ENCODE measurements around the gene ZCCHC4. TPM values are rescaled to one million over a fixed set of nuclear protein-coding genes. Genes with fewer than 3 reads are reported as not detected.

Gene ZCCHC4
- total and polyA plus RNA-seq, 8 donors: 2.2 to 6.6 (median 3.4) TPM

DNA sequence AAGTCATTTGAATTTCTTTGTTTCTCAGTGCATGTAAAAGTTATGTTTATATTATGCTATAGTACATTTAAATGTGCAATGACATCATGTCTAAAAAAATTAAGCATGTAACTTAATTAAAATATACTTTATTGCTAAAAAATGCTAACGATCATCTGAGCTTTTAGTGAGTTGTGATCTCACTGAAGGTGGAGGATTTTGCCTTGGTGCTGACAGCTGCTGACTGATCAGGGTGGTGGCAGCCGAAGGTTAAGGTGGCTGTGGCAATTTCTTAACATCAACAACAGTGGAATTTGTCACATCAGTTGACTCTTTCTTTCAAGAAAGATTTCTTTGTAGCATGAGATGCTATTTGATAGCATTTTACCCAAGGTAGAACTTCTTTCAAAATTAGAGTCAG lies 71.1 kb downstream of the ZCCHC4 start:
- 70 to 95% methylated on average over 2 of the region's 2 CpGs for WGBS, 2 donors

DNA sequence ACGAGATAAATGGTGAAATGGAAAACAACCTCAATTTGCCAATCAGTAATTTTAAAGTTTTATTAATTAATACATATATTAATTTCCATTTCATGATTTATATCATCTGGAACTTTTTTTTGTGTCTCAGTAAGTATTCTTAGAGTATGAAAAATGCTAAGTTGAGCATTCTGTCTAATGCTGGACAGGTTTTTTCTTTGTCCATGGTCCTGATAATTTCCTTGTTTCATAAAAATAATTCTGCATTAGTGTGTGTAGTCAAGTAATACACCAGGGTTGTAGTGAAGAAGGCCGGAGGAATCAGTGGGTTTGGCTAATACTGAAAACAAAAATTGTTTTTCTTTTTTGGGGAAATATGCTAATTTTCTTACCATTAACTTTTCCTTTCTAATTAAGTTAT lies 74.4 kb downstream of the ZCCHC4 start:
- peaks cover 0 to 18% (median 14%) of the 10 kb centered on the region in 3 donors for H3K36me3 ChIP-seq
- H3K4me3 ChIP-seq: no peak overlapping the region
- H3K27ac ChIP-seq: no peak overlapping the region
- H3K27me3 ChIP-seq: no peaks in the 10 kb centered on the region
- H3K4me1 ChIP-seq: no peaks in the 10 kb centered on the region
- intact Hi-C loops (cut with DNase I): no loop called here
- TF ChIP-seq CTCF (IDR thresholded peaks at IDR 0.05): no peak
- H3K9me3 ChIP-seq: no peaks in the 10 kb centered on the region
- FAIRE-seq: no peak
- DNase-seq: no peak
- ATAC-seq: no peak
- WGBS, 2 donors: 90 to 96% methylated on average over 2 of the region's 2 CpGs

More for the DNA sequence above, 71.1 kb downstream of the ZCCHC4 start:
- Histone ChIP-seq H3K36me3 (peaks cover 0 to 22% (median 6%) of the 10 kb centered on the region in 3 donors), H3K4me3 (no peak overlapping the region), H3K4me1 (peaks cover 0 to under 1% (median 0%) of the 10 kb centered on the region in 3 donors), H3K9me3 (no peaks in the 10 kb centered on the region), H3K27ac (no peak overlapping the region), H3K27me3 (no peaks in the 10 kb centered on the region)
- no peak for TF ChIP-seq CTCF (IDR thresholded peaks at IDR 0.05)
- FAIRE-seq (no peak), ATAC-seq (no peak), DNase-seq (no peak)
- intact Hi-C loops (cut with DNase I): no loop called here

DNA sequence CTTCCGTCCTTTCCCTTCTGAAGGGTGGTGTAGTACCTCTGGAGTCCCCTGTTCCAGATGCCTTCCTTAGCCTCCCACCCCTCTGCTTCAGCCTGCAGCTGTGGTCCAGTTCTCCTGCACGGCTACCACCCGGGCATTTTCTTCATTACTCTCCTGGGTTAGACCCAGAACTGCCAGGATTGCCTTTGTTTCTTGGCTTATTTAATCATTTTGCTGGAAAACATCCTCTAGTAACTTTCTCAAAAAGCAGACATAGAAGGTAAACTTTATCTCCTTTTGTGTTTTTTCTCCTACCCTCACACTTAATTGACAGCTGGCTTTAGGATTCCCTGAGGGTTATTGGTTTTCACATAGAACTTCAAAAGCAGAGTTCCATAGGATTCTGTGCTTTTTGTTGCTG lies 84.7 kb downstream of the ZCCHC4 start:
- 97 to 99% methylated on average over 3 of the region's 3 CpGs for WGBS, 2 donors
- peaks cover 0 to 61% (median 18%) of the 10 kb centered on the region in 3 donors for H3K36me3 ChIP-seq
- no peak for FAIRE-seq

DNA sequence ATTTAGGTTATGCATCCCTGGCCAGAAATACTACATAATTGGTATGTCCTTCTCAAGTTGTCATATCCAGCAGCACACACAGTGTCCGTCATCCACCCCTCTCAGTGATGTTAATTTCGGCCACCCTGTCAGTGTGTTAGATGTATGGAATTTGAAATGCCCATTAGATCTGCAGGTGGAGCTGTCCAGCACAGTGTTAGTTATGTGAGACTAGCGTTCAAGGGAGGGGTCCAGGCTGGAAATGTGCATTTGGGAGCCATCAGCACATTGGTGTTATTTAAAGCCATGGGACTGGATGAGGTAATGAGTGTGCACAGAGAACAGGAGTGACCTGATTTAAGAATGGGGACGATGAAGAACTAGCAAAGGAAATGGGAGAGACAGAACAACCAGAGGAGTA lies 86.9 kb downstream of the ZCCHC4 start:
- Histone ChIP-seq H3K4me1 (no peaks in the 10 kb centered on the region), H3K27ac (no peak overlapping the region), H3K4me3 (no peak overlapping the region), H3K27me3 (no peaks in the 10 kb centered on the region), H3K9me3 (no peaks in the 10 kb centered on the region), H3K36me3 (peaks cover 0 to 48% (median 18%) of the 10 kb centered on the region in 3 donors)
- TF ChIP-seq CTCF (IDR thresholded peaks at IDR 0.05): no peak
- intact Hi-C loops (cut with DNase I): no loop called here
- no peak for DNase-seq
- FAIRE-seq: no peak
- ATAC-seq: no peak
- WGBS, 2 donors: 88 to 89% methylated on average over 4 of the region's 4 CpGs

More for the DNA sequence above, 84.7 kb downstream of the ZCCHC4 start:
- no peak overlapping the region for H3K27ac ChIP-seq
- intact Hi-C loops (cut with DNase I): no loop called here
- H3K4me1 ChIP-seq: no peaks in the 10 kb centered on the region
- no peak for DNase-seq
- H3K27me3 ChIP-seq: no peaks in the 10 kb centered on the region
- H3K9me3 ChIP-seq: no peaks in the 10 kb centered on the region
- ATAC-seq: no peak
- no peak for TF ChIP-seq CTCF (IDR thresholded peaks at IDR 0.05)
- no peak overlapping the region for H3K4me3 ChIP-seq

- no peak for FAIRE-seq
- Histone ChIP-seq H3K4me1 (no peaks in the 10 kb centered on the region), H3K27ac (no peak overlapping the region), H3K4me3 (no peak overlapping the region), H3K27me3 (no peaks in the 10 kb centered on the region), H3K36me3 (peaks cover 0 to 33% (median 14%) of the 10 kb centered on the region in 3 donors), H3K9me3 (no peaks in the 10 kb centered on the region)
- DNase-seq: no peak
- TF ChIP-seq CTCF (IDR thresholded peaks at IDR 0.05): no peak
- ATAC-seq: no peak
- intact Hi-C loops (cut with DNase I): no loop called here
- WGBS, 2 donors: 76 to 82% methylated on average over 3 of the region's 3 CpGs
Observed at GRCh38 chr4:25401066-25401465, 88.5 kb downstream of the ZCCHC4 start.

Measured in pancreas (tissue), 10 donors.